ENCODE results near the gene POC1A.
"Not testable (repeated sequence)": the region's sequence is repeated elsewhere in the genome, so short reads cannot be mapped to it uniquely, and the experiment has no call there.

POC1A gene

GRCh38 chr3:52047295-52047960 is 106.8 kb downstream of the POC1A start:
- DNase-seq (ENCODE audit: low read depth in 2 of 2) = no peak

GRCh38 chr3:52046902-52047239 is 107.4 kb downstream of the POC1A start:
- no peak for DNase-seq (ENCODE audit: low read depth in 2 of 2)

- no peak for DNase-seq (ENCODE audit: low read depth in 2 of 2)
These were observed 107.9 kb downstream of the POC1A start for GRCh38 chr3:52046186-52046901.

- DNase-seq (ENCODE audit: low read depth in 2 of 2) = no peak
These were observed 109.2 kb downstream of the POC1A start for GRCh38 chr3:52044869-52045619.

GRCh38 chr3:52043750-52044149 is 110.5 kb downstream of the POC1A start:
- no peak for DNase-seq (ENCODE audit: low read depth in 2 of 2)

- DNase-seq (ENCODE audit: low read depth in 2 of 2) = not testable (repeated sequence)
These were observed 111.2 kb downstream of the POC1A start for GRCh38 chr3:52043039-52043438.

- DNase-seq (ENCODE audit: low read depth in 2 of 2) = no peak
These were observed 113.0 kb downstream of the POC1A start for GRCh38 chr3:52041118-52041731.

GRCh38 chr3:52040600-52040999 is 113.6 kb downstream of the POC1A start:
- no peak for DNase-seq (ENCODE audit: low read depth in 2 of 2)

- no peak for DNase-seq (ENCODE audit: low read depth in 2 of 2)
These were observed 114.4 kb downstream of the POC1A start for GRCh38 chr3:52039846-52040245.

- no peak for DNase-seq (ENCODE audit: low read depth in 2 of 2)
These were observed 114.8 kb downstream of the POC1A start for GRCh38 chr3:52039426-52039825.

GRCh38 chr3:52038227-52038626 is 116.0 kb downstream of the POC1A start:
- no peak for DNase-seq (ENCODE audit: low read depth in 2 of 2)

GRCh38 chr3:52037291-52037690 is 116.9 kb downstream of the POC1A start:
- DNase-seq (ENCODE audit: low read depth in 2 of 2) = no peak

GRCh38 chr3:52036829-52037228 is 117.4 kb downstream of the POC1A start:
- no peak for DNase-seq (ENCODE audit: low read depth in 2 of 2)

- DNase-seq (ENCODE audit: low read depth in 2 of 2) = no peak
These were observed 118.0 kb downstream of the POC1A start for GRCh38 chr3:52036222-52036694.

- DNase-seq (ENCODE audit: low read depth in 2 of 2) = no peak
These were observed 119.6 kb downstream of the POC1A start for GRCh38 chr3:52034651-52035050.

- no peak for DNase-seq (ENCODE audit: low read depth in 2 of 2)
These were observed 120.0 kb downstream of the POC1A start for GRCh38 chr3:52034212-52034611.

- DNase-seq (ENCODE audit: low read depth in 2 of 2) = not testable (repeated sequence)
These were observed 120.5 kb downstream of the POC1A start for GRCh38 chr3:52033748-52034147.

- DNase-seq (ENCODE audit: low read depth in 2 of 2) = no peak
These were observed 121.4 kb downstream of the POC1A start for GRCh38 chr3:52032702-52033408.

- DNase-seq (ENCODE audit: low read depth in 2 of 2) = no peak
These were observed 122.3 kb downstream of the POC1A start for GRCh38 chr3:52031896-52032295.

GRCh38 chr3:52030714-52031310 is 123.4 kb downstream of the POC1A start:
- no peak for DNase-seq (ENCODE audit: low read depth in 2 of 2)

GRCh38 chr3:52029535-52029934 is 124.7 kb downstream of the POC1A start:
- DNase-seq (ENCODE audit: low read depth in 2 of 2) = no peak

Data from stimulated activated CD8-positive, alpha-beta memory T cell treated with anti-CD3 and anti-CD28 coated beads, Interleukin-15, amount 100 ng/mL, for 48 hours (primary cell).